Cerebellar nuclear complex (tissue), 1 donor: ENCODE data around the gene CD58.

Experiments used
- DNase-seq, 2 experiments: peaks; one replicate each; lab custom pipeline; 2025; lab: John Stamatoyannopoulos, UW

CD58 gene

DNA sequence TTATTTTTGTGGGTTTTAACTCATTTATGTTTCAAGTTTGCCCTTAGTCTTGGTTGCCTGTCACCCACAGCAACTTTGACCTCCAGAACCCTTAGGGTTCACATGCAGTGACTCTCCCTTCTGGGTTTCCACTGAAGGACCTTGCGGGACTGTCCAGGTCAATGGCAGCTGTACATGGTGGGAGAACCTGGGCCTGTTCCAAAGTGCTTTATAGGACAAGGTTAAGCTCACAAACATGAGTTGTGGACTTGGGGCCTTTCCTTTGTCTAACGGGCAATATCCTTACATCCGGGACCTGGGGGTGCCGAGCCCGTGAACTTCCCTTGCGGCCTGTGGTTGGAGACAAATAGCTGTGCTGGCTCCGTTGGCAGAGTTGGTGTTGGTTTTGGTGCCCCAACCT lies 77.8 kb downstream of the CD58 start:
- DNase-seq, result no peak

DNA sequence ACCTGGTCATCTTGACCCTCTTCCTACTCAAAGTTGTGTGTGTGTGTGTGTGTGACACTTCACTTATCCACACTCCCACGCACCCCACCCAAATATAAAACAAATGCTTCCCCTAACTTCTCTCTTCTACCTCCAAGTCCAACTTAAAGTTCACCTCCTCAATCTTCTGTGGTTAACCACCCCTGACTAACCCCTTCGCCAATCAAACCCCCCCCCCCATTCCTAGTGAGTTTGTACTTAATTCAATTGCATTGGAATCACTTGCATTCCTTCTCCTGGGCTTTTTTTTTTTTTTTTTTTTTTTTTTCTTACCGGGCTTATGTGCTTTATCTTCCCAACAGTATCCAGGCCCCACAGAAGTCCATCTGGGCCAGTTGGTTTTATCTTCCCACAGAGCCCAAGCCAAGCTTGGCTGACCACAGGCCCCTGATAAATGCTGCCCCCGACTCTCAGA lies 78.4 kb downstream of the CD58 start:
- no peak for DNase-seq

DNA sequence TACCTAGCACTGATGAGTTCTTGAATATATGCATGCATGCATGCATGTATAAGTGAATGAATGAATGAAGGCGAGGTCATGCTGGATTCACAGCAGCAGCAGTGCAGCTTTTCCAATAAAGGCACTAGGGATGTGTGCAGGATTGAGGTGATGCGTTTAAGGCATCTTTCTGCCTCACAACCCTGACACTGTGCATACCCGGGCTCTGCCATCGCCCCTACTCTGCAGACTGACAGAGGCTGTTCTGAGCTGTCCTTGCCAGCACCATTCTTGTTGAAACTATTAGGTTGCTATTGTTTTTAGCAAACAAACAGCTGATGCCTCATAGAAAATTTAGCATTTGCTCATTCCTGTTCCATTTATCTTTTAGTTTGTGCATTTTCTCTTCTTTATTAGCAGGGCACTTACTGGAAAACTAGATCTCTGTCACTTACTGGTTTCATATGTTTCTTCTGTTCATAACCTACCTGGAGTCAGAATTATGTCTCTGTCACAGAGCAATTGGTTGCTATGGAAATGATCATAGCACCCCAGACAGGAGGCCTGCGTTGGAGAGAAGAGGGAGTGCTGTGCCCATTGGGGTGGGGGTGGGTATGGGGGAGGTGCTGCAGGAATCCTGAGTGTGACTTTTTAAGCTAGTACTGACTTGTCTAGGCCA lies 79.0 kb downstream of the CD58 start:
- DNase-seq, result no peak

- DNase-seq, result no peak
Measured at GRCh38 chr1:116490588-116490987, 80.2 kb downstream of the CD58 start.

- DNase-seq, result no peak
Measured at GRCh38 chr1:116489231-116489697, 81.6 kb downstream of the CD58 start.

GRCh38 chr1:116488071-116488470 lies 82.8 kb downstream of the CD58 start:
- no peak for DNase-seq

- no peak for DNase-seq
Measured at GRCh38 chr1:116487583-116487982, 83.2 kb downstream of the CD58 start.

GRCh38 chr1:116487031-116487430 lies 83.8 kb downstream of the CD58 start:
- no peak for DNase-seq

GRCh38 chr1:116486424-116486823 lies 84.4 kb downstream of the CD58 start:
- DNase-seq, result no peak

- no peak for DNase-seq
Measured at GRCh38 chr1:116485976-116486375, 84.8 kb downstream of the CD58 start.

DNA sequence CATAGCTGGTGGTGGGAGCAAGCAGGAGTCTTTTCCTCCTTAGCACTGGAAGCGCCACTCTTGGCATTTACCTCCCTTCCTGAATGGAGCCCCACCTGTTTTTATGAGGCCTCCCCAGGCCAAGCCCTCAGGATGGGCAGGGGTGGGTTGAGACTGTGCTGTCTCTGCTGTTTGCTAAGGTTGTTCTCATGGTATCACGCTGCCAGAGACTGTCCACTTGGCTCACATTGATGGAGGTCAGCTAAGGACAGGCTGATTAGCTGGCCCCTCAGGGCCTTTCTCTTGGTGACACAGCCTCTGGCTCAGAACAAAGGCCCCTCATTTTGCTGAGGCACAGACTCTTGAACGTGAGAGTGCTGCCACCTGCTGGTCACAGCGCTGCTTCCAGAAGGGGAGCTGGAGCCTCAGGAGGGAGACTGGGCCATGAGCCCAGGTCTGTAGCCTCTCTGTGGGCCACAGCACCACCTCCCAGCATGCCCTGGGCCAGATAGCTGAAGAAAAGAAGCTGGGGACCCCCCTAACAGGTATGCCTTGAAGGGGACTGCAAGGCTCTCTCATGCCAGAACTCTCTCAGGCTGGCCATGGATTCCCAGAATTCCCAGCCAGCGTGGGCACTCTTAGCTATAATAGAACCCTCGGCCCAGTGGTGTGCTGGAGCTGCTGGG lies 85.6 kb downstream of the CD58 start:
- DNase-seq, result peak in 1 of 2 experiments; percentile 60

DNA sequence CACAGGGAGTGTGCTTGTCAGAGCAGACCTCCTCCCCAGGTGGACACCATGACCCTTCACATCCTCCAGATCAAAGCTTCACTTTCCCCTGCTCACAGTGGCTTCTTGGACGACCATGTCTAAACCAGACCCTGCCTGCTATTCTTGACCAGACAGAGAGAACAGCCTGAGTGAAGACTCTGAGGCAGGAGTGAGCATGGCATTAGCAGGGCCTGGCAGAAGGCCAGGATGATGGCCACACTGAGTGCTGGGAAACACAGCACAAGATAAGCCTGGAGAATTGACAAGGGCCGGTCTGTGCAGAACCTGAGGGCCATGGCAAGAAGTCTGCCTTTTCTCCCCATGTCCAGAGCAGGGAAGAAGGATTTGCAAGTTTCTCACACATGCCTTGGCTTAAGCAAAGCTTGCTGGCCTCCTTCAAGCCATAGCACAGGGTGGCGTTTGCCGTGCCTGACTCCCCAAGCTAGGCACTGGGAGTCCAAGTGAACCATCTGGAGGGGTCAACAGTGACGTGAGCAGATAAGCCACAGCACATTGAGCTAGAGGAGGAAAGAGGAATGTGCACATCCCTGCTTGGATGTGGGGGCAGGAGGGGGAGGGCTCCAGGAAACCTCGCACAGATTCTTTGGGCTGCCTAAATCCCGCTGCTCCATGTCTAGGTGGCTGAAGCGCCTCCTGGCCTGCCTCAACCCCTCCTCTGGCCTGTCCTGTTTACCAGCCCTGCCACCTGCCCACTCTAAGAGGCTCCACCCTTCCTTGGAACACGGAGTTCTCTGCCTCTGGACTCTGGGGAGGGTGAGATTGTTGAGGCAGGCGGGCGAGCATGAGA lies 87.1 kb downstream of the CD58 start:
- DNase-seq, result peak in 1 of 2 experiments; percentile 3

- DNase-seq, result no peak
Measured at GRCh38 chr1:116482490-116482889, 88.3 kb downstream of the CD58 start.

DNA sequence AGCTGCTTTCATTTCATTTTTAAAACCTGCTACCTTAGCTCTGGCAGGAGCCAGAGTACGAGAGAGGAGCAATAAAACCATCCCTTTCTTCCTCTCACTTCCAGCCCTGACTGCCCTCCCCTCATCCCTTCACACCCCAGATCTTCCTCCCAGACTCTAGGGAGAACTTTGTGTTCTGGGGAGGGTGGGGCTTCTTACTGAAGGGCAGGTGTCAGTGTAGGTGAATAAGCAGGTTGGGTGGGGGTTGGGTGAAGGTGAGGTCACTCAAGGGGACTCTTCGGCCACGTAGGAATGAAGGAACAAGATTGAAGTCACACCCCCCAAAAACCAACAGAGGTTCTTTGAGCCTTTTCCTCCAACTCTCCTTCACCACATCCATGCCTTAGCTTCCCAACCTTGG lies 88.9 kb downstream of the CD58 start:
- no peak for DNase-seq

GRCh38 chr1:116478621-116479020 lies 92.2 kb downstream of the CD58 start:
- DNase-seq, result no peak

DNA sequence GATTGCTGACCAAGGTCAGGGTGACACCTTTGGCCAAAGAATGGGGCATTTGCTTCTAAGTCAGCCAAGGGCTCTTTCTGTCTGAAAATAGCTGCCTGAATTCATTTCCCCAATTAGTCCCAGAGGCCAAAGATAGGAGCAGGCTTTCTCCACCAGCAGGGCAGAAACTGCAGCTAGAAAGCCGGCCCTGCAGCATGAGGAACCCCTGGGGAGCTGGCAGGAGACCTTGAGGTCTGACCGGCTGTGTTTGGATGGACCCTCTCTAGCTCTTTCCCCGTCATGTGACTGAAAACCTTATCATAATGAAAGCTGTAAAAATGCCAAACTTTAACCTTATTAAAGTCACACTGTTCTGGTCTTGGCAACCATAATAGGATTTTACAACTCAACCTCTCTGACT lies 93.4 kb downstream of the CD58 start:
- DNase-seq, result no peak

- DNase-seq, result no peak
Measured at GRCh38 chr1:116476321-116476720, 94.5 kb downstream of the CD58 start.

GRCh38 chr1:116475850-116476218 lies 95.0 kb downstream of the CD58 start:
- no peak for DNase-seq

GRCh38 chr1:116474921-116475849 lies 95.6 kb downstream of the CD58 start:
- DNase-seq, result no peak

GRCh38 chr1:116472431-116472961 lies 98.3 kb downstream of the CD58 start:
- no peak for DNase-seq

- no peak for DNase-seq
Measured at GRCh38 chr1:116471241-116471640, 99.6 kb downstream of the CD58 start.
